Measurements from ENCODE around the gene QKI.
"Not testable (repeated sequence)": the region's sequence is repeated elsewhere in the genome, so short reads cannot be mapped to it uniquely, and the experiment has no call there.

The QKI gene

DNA sequence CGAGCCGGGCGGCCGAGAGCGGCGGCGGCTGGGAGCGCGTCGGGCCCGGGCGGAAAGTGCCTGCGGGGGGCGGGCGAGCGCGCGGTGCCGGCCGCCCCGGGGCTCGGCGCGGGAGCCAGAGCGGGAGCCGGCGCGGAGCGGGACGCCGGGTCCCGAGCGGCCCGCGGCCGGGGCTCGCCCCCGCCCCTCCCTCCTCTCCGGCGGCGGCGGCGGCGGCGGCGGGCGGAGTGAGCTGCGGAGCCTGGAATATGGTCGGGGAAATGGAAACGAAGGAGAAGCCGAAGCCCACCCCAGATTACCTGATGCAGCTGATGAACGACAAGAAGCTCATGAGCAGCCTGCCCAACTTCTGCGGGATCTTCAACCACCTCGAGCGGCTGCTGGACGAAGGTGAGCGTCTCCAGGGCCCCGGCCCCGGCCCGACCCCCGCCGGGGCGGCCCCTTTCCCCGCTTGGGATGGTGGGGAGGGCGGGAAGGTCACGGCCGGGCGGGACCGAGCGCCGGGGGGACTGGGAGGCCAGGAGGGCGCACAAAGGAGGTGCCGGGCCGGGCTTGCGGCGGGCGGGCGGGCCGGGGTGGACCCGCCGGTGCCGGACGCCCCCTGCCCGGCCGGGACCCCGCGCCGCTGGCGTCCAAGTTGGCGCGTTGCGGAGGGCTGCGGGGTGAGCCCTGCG lies 565 bp downstream of the QKI start:
- DNase-seq (ENCODE audit: low read depth), result peak; percentile 19

- DNase-seq (ENCODE audit: low read depth), result peak; percentile 13
Observed at GRCh38 chr6:163415620-163416556, 1.4 kb downstream of the QKI start.

- no peak for DNase-seq (ENCODE audit: low read depth)
Observed at GRCh38 chr6:163416557-163417253, 2.2 kb downstream of the QKI start.

DNA sequence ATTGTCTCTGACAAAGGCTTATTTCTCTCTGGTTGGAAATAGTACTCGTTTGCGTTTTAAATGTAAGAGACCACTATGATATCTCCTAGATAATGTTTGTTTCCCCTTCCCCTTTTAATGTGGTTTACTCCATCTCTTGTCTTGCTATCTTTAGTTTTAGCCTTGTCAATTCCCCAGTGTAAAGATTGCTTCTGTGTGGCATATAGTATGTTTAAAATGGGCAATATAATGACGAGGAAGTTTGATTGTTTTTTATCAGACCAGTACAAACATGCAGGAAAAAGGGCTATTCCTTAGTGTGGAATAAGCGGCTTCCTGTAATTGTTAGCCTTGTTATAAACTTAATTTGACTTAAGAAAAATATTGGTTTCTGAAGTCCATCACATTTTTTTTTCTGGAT lies 3.1 kb downstream of the QKI start:
- DNase-seq (ENCODE audit: low read depth), result no peak

GRCh38 chr6:163418311-163419029 lies 4.0 kb downstream of the QKI start:
- no peak for DNase-seq (ENCODE audit: low read depth)

DNA sequence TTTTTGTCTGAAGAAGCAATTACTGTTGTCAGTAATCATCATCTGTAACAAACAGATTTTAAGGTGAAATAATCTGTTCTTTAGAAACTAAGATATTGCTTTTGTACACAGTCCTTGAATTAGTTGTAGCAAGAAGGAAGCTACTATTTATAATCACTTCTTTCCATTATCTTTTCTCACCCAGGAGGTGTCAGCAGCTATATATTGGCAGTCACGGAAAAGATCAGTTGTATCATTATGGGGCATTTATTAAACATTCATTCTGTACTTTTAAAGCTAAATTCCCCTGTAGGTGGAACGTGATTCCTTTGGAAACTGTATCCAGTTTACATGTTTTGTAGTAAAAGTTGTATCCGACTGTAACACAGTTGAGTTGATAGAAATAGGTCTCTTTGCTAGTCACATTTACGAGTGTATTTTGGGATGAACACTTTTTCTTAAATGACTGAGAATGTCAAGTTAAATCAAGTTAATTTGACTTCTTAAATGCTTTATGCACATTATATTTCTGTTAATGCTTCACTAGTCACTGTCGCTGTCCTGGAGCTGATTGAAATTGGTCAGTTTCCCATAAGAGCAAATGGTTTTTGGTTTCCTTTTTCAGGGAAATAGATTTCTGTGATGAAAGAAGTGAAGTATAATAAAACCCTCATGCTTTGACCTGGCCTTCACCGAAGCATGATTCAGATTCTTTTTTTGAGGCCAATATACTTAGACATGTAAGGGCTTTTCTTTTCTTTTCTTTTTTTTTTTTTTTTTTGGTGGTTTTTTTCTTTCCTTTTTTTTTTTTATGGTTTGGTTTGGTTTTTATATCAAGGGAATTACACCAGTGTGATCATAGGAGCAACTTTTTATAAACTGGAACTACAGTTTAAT lies 5.1 kb downstream of the QKI start:
- no peak for DNase-seq (ENCODE audit: low read depth)

DNA sequence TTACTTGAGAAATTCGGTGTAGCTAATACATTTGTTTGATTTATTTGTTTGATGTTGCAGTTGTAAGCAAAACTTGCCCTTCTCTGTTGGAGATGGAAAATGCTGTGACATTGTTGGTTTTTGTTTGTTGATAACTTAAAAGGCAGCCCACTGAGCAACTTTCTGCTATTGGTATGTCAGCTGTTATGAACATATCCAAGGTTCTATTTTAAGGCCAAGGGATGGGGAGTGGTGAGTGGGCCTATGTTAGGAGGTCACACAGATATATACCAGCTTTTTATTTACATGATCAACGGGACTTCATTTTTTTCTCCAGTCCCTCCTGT lies 5.7 kb downstream of the QKI start:
- no peak for DNase-seq (ENCODE audit: low read depth)

DNA sequence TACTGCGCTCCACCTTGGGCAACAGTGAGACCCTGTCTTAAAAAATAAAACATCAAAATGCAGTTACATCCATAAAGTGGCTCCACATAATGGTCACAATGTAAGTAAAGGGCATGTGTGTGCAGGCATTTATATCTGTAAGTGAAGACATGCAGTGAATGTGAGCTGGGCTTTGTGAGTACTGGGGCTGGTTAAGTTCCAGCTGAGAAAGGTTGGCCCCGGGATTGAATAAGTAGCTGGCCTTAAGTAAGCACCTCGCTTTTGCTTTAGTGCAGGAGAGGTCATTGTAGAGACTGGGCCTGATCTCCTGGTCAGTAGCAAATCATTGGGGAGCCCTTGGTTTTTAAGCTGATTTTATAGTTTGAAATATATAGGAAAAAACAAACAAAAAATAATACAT lies 8.0 kb downstream of the QKI start:
- no peak for DNase-seq (ENCODE audit: low read depth)

- DNase-seq (ENCODE audit: low read depth), result no peak
Observed at GRCh38 chr6:163423696-163424095, 9.2 kb downstream of the QKI start.

DNA sequence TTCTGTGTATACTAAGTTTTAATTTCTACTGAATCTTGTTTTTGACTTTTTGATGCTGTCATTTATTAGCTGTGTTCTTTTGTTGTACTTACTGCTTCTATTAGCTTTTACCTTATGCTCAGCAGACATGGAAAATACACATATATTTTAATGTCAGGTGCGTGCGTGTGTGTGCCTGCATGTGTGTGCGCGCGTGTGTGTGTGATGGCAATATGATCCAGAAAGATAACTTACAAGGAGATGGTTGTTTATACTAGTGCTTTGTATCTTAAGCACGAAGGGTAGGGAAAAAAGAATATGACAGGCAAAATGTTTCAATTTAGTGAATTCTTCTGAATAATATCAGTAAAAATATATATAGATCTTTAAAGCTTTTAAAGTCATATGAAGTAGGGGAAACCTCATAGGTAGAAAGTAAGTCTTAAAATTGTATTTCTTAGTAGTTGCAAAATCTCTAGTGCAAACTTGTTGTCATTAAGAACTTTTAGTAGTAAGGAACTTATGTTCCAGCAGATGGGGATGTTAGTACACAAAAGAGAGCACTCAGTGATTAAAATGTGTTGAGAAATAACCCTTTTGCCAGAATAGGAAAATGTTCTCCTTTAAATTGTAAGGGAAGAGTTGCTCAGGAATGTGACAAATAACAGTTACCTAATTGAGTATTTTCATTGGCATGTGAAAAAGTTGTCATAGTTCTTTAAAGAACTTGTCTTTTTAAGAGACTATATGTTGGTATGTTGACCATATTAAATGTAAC lies 13.2 kb downstream of the QKI start:
- no peak for DNase-seq (ENCODE audit: low read depth)

DNA sequence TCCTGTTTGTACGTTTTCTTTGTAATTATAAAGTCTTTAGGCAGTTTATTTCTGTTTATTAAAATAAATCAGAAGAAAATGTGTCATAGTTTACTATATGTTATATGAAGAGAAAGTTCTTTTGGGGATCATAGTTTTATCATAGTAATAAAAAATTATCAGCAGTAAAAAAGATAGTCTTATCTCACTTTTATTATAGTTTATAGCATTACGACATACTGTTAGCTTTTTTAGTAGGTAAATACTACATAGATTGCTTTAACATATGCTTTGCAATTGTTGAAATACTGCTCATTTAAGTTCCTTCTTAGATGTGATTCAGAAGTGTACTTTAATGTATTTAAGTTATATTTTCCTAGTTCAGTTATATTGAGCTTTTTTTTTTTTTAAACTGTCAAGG lies 13.9 kb downstream of the QKI start:
- DNase-seq (ENCODE audit: low read depth), result no peak

DNA sequence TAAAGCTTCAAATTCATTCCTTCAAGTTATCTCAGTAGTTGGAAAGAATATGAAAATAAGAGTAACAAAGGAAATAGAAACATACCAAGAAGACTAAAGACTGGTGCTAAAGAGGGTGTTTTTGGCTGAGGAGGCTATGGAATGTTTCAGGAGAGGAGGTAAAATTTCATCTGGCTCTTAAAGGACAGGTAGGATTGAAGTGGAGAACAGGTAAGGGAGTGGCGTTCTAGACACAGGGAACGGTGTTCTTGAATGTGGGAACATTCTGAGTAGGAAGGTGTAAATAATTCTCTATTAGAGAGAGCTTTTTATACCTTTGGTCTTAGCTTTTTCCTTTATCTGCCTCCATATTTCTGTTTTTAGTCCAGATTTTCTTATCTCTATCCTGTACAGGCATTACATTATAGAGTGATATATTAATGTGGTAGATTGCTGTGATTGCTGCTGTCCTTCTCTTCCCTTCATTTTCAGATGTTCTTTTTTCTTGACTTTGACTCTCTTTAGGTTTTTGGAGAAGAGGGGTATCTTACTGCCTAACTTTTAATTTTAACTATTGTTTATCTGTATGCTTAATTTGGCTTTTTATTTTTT lies 15.4 kb downstream of the QKI start:
- no peak for DNase-seq (ENCODE audit: low read depth)

DNA sequence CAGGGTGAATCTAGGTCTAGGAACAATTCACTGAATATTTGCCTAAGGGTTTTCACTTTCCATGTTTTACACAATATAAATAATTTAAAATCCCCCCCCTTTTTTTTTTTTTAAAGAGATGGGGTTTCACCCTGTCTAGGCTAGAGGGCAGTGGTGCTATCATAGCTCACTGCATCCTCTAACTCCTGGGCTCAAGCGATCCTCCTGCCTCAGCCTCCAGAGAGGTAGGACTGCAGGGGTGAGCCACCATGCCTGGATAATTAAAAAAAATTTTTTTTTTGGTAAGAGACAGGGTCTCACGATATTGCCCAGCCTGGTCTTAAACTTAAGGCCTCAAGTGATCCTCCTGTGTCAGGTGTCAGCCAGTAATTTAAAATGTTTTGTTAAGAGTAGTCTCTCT lies 17.8 kb downstream of the QKI start:
- no peak for DNase-seq (ENCODE audit: low read depth)

DNA sequence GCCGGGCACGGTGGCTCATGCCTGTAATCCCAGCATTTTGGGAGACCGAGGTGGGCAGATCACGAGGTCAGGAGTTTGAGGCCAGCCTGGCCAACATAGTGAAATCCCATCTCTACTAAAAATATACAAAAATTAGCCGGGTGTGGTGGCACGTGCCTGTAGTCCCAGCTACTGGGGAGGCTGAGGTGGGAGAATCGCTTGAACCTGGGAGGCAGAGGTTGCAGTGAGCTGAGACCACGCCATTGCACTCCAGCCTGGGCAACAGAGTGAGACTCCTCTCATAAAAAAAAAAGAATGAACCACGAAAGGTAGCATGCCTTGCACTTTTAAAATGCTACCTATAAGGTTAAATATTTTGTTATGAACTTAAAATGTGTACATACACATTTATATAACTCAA lies 19.0 kb downstream of the QKI start:
- DNase-seq (ENCODE audit: low read depth), result not testable (repeated sequence)

- no peak for DNase-seq (ENCODE audit: low read depth)
Observed at GRCh38 chr6:163435023-163435422, 20.5 kb downstream of the QKI start.

- no peak for DNase-seq (ENCODE audit: low read depth)
Observed at GRCh38 chr6:163436843-163437242, 22.3 kb downstream of the QKI start.

DNA sequence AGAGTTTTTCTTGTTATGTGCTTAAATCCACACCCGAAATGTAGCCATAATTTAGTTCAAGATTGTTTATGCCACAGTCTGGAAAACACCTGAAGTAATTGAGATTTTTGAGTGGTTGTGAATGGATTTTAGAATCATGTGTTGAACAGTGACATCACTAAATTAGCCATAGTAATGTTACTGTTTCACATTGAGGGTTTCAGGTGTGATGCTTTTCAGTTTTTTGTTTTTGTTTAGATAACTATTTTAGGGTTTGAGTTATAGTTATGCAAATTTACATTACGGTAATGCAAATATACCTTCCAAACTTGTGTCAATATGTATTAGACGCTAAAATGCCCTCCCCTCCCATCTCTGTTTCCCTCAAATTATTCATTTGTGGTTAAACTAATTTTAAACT lies 22.9 kb downstream of the QKI start:
- DNase-seq (ENCODE audit: low read depth), result no peak

- DNase-seq (ENCODE audit: low read depth), result no peak
Observed at GRCh38 chr6:163438298-163438939, 23.9 kb downstream of the QKI start.

DNA sequence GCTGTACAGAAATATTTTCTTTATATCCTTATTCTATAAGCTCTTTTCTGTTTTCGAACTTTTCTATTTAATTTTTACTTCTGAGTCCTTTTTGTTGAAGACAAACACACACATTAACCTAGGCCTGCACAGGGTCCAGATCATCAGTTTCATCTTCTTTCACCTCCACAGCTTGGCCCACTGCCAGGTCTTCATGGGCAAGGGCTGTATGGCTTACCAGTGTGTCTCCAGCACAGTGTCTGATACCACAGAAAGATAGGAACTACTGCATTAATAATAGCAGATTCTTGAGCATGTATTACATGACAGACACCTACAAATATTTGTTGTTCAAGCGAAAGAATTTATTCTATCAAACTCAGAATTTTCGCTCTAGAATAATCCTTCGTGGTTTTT lies 24.4 kb downstream of the QKI start:
- no peak for DNase-seq (ENCODE audit: low read depth)

GRCh38 chr6:163439390-163439789 lies 24.9 kb downstream of the QKI start:
- not testable (repeated sequence) for DNase-seq (ENCODE audit: low read depth)
